Measurements from ENCODE around the gene TMCC3.
"Not testable (repeated sequence)": the region's sequence is repeated elsewhere in the genome, so short reads cannot be mapped to it uniquely, and the experiment has no call there.

Gene TMCC3

GRCh38 chr12:94566345-94566744 lies 84.0 kb downstream of the TMCC3 start:
- no peak for DNase-seq (ENCODE audit: low read depth)

DNA sequence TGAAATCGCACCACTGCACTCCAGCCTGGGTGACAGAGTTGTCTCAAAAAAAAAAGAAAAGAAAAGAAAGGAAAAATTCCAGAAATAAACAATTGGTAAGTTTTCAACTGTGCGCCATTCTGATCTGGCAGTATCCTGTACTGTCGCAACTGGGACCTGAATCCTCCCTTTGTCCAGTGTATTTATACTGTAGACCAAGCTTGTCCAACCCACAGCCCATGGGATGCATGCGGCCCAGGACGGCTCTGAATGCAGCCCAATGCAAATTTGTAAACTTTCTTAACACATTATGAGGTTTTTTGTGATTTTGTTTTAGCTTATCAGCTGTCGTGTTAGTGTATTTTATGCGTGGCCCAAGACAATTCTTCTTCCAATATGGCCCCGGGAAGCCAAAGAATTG lies 84.7 kb downstream of the TMCC3 start:
- DNase-seq (ENCODE audit: low read depth) = no peak

DNA sequence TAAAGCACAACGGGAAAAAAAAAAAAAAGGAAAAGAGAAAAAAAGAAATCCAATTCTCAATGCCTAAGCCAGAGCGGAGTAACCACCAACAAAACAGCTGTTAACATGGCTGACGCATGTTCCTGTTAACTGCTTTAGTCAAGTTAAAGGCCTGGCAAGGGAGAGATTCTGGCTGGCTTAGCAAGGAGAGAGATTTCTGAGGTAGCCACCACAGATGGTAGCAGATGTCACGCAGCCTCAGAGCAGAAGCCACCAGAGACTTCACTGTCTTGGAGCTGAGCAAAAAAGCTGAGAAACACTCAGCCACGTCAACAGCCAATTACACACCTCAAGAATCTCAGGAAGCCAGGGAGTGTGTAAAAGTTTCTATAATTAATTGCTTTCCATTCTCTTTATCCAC lies 87.1 kb downstream of the TMCC3 start:
- DNase-seq (ENCODE audit: low read depth) = no peak

GRCh38 chr12:94561943-94562411 lies 88.4 kb downstream of the TMCC3 start:
- DNase-seq (ENCODE audit: low read depth) = no peak

GRCh38 chr12:94560431-94561221 lies 89.7 kb downstream of the TMCC3 start:
- no peak for DNase-seq (ENCODE audit: low read depth)

GRCh38 chr12:94558612-94559011 lies 91.7 kb downstream of the TMCC3 start:
- no peak for DNase-seq (ENCODE audit: low read depth)

DNA sequence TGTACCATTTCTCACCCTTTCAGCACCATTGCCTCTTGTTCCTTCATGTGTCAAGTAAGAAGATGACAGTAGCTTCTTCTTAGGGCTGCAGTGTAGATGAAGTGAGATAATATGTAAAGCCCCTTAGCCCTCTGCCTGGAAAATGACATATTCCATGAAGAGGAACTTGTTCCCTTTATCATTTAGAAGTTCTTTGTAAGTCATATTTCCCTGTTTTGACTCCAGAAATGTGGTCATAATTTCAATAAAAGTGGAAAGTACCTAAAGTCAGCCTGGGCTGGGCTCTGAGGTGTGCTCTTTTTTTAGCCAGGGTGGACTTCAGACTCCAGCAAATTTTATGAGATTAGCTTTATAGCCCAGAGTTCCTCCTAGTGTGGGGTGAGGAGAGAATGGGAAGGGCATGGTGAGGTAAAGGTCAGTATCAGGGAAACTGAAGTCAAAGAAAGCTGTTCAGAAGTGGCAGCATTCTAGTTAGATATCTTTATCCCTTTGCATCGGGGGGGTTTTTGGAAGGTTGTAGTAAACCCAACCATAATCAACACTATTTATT lies 92.5 kb downstream of the TMCC3 start:
- DNase-seq (ENCODE audit: low read depth) = no peak

- DNase-seq (ENCODE audit: low read depth) = no peak
These were observed 94.7 kb downstream of the TMCC3 start for GRCh38 chr12:94555687-94556086.

- DNase-seq (ENCODE audit: low read depth) = no peak
These were observed 96.5 kb downstream of the TMCC3 start for GRCh38 chr12:94553875-94554274.

DNA sequence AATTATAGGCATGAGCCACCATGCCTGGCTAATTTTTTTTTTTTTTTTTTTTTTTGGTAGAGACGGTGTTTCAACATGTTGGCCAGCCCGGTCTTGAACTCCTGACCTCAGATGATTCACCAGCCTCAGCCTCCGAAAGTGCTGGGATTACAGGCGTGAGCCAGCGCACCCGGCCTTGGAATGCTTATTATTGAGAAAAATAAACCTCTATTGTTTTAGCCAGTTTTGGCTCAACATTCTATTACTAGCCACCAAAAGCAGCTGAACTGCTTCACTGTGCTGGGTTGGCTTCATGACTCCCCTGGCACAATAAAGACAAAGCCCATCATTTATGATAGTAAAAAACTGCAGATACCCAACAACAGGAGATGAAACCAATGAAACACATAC lies 97.2 kb downstream of the TMCC3 start:
- no peak for DNase-seq (ENCODE audit: low read depth)

DNA sequence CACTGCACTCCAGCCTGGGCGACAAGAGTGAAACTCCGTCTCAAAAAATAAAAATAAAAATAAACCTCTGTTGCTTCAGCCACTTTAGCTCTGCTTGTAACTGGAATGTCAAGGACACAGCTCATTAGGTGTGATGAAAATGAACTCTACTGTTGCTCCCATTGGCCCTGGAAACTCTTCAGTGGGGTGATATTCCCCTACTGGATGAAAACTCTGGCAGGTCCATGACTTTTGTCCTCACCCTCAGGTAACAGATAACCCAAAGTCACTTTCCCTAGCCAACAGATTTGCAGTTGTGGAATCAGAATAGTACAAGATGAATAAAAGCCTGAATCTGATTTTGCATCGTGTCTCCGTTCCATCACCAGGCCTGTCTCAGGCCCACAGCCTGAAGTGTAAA lies 98.5 kb downstream of the TMCC3 start:
- DNase-seq (ENCODE audit: low read depth) = no peak

DNA sequence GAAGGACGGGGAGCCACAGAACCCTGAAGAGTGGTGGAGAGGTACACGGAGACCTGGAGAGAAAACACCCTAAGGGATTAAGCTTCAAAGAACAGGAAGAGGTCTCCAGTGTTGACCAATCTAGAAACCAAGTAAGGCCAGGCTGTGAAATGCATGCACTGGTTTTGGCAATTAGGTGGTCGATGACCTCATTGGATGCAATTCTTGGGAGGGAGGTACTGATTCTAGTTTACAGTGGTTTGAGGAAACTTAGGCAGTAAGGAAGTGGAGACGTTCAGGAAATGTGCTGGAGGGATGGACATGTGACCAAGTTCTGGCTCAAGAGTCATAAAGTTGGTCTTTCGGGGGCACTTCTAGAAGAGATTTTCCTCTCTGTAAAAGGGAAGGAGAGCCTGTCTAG lies 99.4 kb downstream of the TMCC3 start:
- no peak for DNase-seq (ENCODE audit: low read depth)

DNA sequence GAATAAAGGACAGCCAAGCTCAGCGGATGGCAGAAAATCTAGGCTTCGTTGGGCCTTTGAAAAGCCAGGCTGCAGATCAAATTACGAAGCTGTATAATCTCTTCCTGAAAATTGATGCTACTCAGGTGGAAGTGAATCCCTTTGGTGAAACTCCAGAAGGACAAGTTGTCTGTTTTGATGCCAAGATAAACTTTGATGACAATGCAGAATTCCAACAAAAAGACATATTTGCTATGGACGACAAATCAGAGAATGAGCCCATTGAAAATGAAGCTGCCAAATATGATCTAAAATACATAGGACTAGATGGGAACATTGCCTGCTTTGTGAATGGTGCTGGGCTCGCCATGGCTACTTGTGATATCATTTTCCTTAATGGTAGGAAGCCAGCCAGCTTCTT lies 101.5 kb downstream of the TMCC3 start:
- DNase-seq (ENCODE audit: low read depth) = not testable (repeated sequence)

DNA sequence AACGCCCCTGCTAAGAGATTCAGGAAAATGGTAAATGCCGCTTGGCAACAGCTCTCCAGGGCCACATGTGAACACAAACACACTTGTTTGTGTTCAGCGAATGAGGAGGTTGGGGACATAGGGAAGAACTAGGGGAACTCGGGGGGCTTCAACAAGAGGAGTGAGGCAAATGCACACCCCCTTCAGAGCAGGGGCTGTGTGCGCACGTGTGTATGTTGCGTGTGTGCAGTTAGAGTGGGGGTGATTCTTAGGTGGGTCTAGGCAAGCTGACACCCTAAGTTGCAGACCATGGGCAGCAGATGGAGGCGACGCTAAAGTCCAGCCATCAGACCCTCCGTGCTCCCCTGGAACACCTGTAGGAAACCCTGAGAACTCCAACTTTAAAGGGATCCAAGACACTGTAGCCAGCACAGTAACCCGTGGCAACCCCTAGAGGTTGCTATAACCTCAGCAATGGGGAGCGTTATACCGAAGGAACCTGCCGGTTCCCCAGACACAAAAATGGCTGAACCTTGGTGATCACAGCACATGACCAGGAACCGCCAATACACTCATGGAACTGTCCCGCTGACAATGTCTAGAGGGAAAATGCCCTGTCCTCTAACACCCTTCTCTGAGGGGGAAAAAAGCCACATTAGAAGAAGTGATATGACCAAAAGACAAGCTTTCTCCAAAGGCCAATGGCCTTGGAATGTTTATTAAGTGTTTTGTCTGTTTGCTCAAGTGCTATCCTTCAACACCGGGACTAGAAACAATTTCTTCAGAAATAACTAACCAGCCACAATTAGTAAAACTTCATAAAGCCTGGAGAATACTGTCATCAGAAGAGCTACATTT lies 104.2 kb downstream of the TMCC3 start:
- DNase-seq (ENCODE audit: low read depth) = no peak

- DNase-seq (ENCODE audit: low read depth) = no peak
These were observed 106.0 kb downstream of the TMCC3 start for GRCh38 chr12:94544355-94544754.

DNA sequence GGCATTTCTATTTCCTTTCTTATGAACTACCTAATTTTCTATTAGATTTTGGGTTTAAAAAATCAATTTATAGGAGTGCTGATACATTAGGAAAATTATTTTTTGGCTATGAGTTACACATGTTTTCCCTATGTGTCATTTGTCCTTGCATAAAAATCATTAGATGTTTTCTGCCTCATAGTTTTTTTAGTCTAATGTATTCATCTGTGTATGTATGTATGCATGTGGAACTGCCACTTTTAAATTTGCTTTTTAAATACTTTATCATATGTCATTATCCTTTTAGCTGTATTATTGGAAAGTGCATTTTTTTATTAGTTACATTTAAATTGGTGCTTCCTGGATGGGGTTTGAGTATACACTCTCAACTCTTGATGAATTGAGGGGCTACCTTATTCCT lies 112.0 kb downstream of the TMCC3 start:
- DNase-seq (ENCODE audit: low read depth) = no peak

GRCh38 chr12:94536040-94536965 lies 114.1 kb downstream of the TMCC3 start:
- no peak for DNase-seq (ENCODE audit: low read depth)

GRCh38 chr12:94535510-94535921 lies 114.8 kb downstream of the TMCC3 start:
- no peak for DNase-seq (ENCODE audit: low read depth)

- no peak for DNase-seq (ENCODE audit: low read depth)
These were observed 115.4 kb downstream of the TMCC3 start for GRCh38 chr12:94534774-94535509.

DNA sequence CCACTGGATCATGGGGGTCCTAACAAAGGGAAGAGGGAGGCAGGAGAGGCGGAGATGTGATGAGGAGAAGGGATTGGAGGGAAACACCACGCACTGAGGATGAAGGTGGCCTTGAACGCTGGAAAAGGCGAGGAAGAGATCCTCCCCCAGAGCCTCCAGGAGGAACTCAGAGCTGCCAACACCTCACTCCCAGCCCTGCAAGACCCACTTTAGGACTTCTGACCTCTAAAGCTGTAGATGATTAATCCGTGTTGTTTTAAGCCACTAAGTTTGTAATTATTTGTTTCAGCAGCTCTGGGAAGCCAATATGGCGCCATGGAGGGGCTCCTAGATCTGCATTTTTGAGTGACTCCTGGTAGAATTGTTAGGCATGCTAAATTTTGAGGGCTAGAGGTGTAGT lies 116.1 kb downstream of the TMCC3 start:
- no peak for DNase-seq (ENCODE audit: low read depth)

Data from stimulated activated CD8-positive, alpha-beta memory T cell treated with anti-CD3 and anti-CD28 coated beads, Interleukin-12 subunit alpha, Interleukin-12 subunit beta, amount 100 ng/mL, for 1 hour (primary cell).